Measurements from ENCODE around the gene AHCYL2.
"Not testable (repeated sequence)": the region's sequence is repeated elsewhere in the genome, so short reads cannot be mapped to it uniquely, and the experiment has no call there.

Gene AHCYL2

GRCh38 chr7:129210989-129211312 lies 13.9 kb upstream of the AHCYL2 start:
- Histone ChIP-seq H3K27ac (replicated peaks) (no peak overlapping the region), H3K27me3 (ENCODE audit: insufficient read depth, poor library complexity, severe bottlenecking) (peaks cover 3% of the 10 kb centered on the region), H3K4me3 (replicated peaks; ENCODE audit: insufficient read depth, low read length) (no peak overlapping the region)
- no peak for DNase-seq (ENCODE audit: low read depth in 1 of 2, low spot score in 1 of 2)
- TF ChIP-seq SPI1 (IDR thresholded peaks at IDR 0.05; ENCODE audit: borderline replicate concordance, low read depth) (no peak), CTCF (IDR thresholded peaks at IDR 0.05; ENCODE audit: insufficient read depth, low read length) (no peak), REST (IDR thresholded peaks at IDR 0.05; ENCODE audit: insufficient replicate concordance, low read depth) (no peak), POLR2AphosphoS5 (IDR thresholded peaks at IDR 0.05; ENCODE audit: low read depth) (no peak), GABPA (IDR thresholded peaks at IDR 0.05; ENCODE audit: low read depth) (no peak)

DNA sequence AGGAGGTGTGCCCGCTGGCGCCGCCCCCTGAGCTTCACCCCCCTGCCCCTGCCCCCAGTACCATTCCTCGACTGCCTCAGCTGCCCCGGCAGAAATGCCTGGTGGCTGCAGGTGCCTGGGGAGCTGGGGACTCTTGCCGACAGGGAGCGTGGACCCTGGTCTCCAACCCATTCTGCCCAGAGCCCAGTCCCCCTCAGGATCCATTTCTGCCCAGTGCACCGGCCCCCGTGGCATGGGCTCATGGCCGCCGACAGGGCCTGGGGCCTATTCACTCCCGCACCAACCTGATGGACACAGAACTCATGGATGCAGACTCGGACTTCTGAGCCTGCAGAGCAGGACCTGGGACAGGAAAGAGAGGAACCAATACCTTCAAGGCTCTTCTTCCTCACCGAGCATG lies 12.7 kb upstream of the AHCYL2 start:
- H3K4me3 ChIP-seq (replicated peaks; ENCODE audit: insufficient read depth, low read length) = no peak overlapping the region
- H3K27ac ChIP-seq (replicated peaks) = no peak overlapping the region
- peaks cover 3% of the 10 kb centered on the region for H3K27me3 ChIP-seq (ENCODE audit: insufficient read depth, poor library complexity, severe bottlenecking)
- no peak for TF ChIP-seq GABPA (IDR thresholded peaks at IDR 0.05; ENCODE audit: low read depth)
- no peak for TF ChIP-seq CTCF (IDR thresholded peaks at IDR 0.05; ENCODE audit: insufficient read depth, low read length)
- no peak for DNase-seq (ENCODE audit: low read depth in 1 of 2, low spot score in 1 of 2)

DNA sequence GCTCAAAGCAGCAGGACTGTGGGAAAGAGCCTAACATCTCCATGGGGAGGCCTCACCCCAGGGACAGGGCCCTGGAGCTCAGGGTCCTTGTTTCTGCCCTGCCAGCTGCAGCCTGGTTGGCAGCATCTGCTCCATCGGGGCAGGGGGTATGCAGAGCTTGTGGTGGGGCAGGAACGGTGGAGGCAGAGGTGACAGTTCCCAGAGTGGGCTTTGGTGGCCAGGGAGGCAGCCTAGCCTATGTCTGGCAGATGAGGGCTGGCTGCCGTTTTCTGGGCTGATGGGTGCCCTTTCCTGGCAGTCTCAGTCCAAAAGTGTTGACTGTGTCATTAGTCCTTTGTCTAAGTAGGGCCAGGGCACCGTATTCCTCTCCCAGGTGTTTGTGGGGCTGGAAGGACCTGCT lies 12.2 kb upstream of the AHCYL2 start:
- TF ChIP-seq REST (IDR thresholded peaks at IDR 0.05; ENCODE audit: insufficient replicate concordance, low read depth) (no peak), GABPA (IDR thresholded peaks at IDR 0.05; ENCODE audit: low read depth) (no peak), SPI1 (IDR thresholded peaks at IDR 0.05; ENCODE audit: borderline replicate concordance, low read depth) (no peak), CTCF (IDR thresholded peaks at IDR 0.05; ENCODE audit: insufficient read depth, low read length) (no peak), POLR2AphosphoS5 (IDR thresholded peaks at IDR 0.05; ENCODE audit: low read depth) (no peak)
- no peak overlapping the region for H3K27ac ChIP-seq (replicated peaks)

DNA sequence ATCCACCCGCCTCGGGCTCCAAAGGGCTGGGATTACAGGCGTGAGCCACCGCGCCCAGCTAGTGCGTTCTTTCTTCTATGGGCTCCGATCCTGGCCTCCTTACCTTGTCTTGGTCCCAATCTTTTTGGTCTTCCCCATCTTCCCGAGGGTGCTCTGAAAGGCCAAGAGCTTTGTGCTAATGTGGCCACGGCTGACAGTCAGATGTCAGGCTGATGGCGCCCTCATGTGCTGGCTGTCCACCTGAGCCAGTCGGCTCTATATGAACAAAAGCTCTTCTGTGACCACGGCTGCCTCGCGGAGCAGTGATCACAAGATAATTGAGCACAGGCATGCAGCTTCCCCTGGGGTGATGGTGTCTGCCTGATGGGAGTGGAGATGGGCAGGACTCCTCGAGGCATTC lies 11.0 kb upstream of the AHCYL2 start:
- Histone ChIP-seq H3K27ac (replicated peaks) (no peak overlapping the region), H3K4me3 (replicated peaks; ENCODE audit: insufficient read depth, low read length) (no peak overlapping the region), H3K27me3 (ENCODE audit: insufficient read depth, poor library complexity, severe bottlenecking) (peaks cover 3% of the 10 kb centered on the region)
- no peak for TF ChIP-seq GABPA (IDR thresholded peaks at IDR 0.05; ENCODE audit: low read depth)
- no peak for TF ChIP-seq REST (IDR thresholded peaks at IDR 0.05; ENCODE audit: insufficient replicate concordance, low read depth)
- no peak for TF ChIP-seq CTCF (IDR thresholded peaks at IDR 0.05; ENCODE audit: insufficient read depth, low read length)
- DNase-seq (ENCODE audit: low read depth in 1 of 2, low spot score in 1 of 2) = peak in 1 of 2 experiments; percentile 55

More for the DNA sequence above, 12.2 kb upstream of the AHCYL2 start:
- Histone ChIP-seq H3K4me3 (replicated peaks; ENCODE audit: insufficient read depth, low read length) (no peak overlapping the region), H3K27me3 (ENCODE audit: insufficient read depth, poor library complexity, severe bottlenecking) (peaks cover 3% of the 10 kb centered on the region)
- DNase-seq (ENCODE audit: low read depth in 1 of 2, low spot score in 1 of 2) = no peak

DNA sequence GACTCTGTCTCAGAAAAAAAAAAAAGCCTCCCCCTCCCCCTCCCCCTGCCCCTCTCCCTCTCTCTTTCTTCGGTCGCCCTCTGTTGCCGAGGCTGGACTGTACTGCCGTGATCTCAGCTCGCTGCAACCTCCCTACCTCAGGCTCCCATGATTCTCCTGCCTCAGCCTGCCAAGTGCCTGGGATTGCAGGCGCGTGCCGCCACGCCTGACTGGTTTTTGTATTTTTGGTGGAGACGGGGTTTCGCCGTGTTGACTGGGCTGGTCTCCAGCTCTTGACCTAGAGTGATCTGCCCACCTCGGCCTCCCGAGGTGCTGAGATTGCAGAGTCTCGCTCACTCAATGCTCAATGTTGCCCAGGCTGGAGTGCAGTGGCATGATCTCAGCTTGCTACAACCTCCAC lies 9.1 kb upstream of the AHCYL2 start:
- H3K27me3 ChIP-seq (ENCODE audit: insufficient read depth, poor library complexity, severe bottlenecking); DNase-seq (ENCODE audit: low read depth in 1 of 2, low spot score in 1 of 2); H3K4me3 ChIP-seq (replicated peaks; ENCODE audit: insufficient read depth, low read length); H3K27ac ChIP-seq (replicated peaks): not testable (repeated sequence)
